CD14-positive monocyte (primary cell): Measurements from ENCODE around the gene LRRK1. TPM values are rescaled to one million over a fixed set of nuclear protein-coding genes. Genes with fewer than 3 reads are reported as not detected.

Experiments used
- DNase-seq, 3 donors: peaks; one replicate each; pipeline ENCODE4 v3.0.0-alpha.2; 2011 to 2022
- H2AFZ ChIP-seq: 2 replicates; pipeline ENCODE4 v1.6.0; 2012; ENCODE audit warnings: mild to moderate bottlenecking, low read depth, low read length, inconsistent platforms; ENCODE audit not compliant: insufficient read depth, poor library complexity, severe bottlenecking
- H3K27ac ChIP-seq, 2 donors: 1 replicate in 1 of 2; 2 replicates in 1 of 2; pipeline ENCODE4 v1.5.1; 2012 to 2013; ENCODE audit warnings: low read length in 2 of 2, control low read depth in 1 of 2, inconsistent platforms in 1 of 2, low read depth in 1 of 2, mild to moderate bottlenecking in 1 of 2
- H3K27me3 ChIP-seq, 2 donors: one replicate each; pipeline versions ENCODE4 v1.6.0 to v1.6.1; 2011 to 2013; ENCODE audit warnings: low read length in 2 of 2; ENCODE audit not compliant: control insufficient read depth in 2 of 2, insufficient read depth in 2 of 2
- H3K36me3 ChIP-seq, 2 donors: replicated peaks in 1 of 2; 1 replicate in 1 of 2; 2 replicates in 1 of 2; pipeline versions ENCODE4 v1.5.1 to v1.6.1; 2012 to 2013; ENCODE audit warnings: low read length in 2 of 2, control low read depth in 1 of 2, inconsistent platforms in 1 of 2, mild to moderate bottlenecking in 1 of 2; ENCODE audit not compliant: insufficient read depth in 2 of 2, control insufficient read depth in 1 of 2
- H3K4me1 ChIP-seq, 2 donors: 1 replicate in 1 of 2; 2 replicates in 1 of 2; pipeline versions ENCODE4 v1.5.1 to v1.6.1; 2012 to 2013; ENCODE audit warnings: low read length in 2 of 2, control low read depth in 1 of 2, inconsistent platforms in 1 of 2, mild to moderate bottlenecking in 1 of 2, moderate library complexity in 1 of 2; ENCODE audit not compliant: insufficient read depth in 2 of 2, control insufficient read depth in 1 of 2
- H3K4me2 ChIP-seq: replicated peaks from 2 replicates; pipeline ENCODE3; 2012; ENCODE audit warnings: low read length, moderate library complexity, mild to moderate bottlenecking; ENCODE audit not compliant: poor library complexity, severe bottlenecking; ENCODE audit errors: extremely low read depth
- H3K4me3 ChIP-seq, 3 experiments: fragments of 200-600 bp in 1 of 3; sonication (generic) in 1 of 3; replicated peaks in 1 of 3; 1 replicate in 2 of 3; 2 replicates in 1 of 3; pipeline ENCODE4 v1.5.1; 2011 to 2013; ENCODE audit warnings: low read length in 3 of 3, mild to moderate bottlenecking in 3 of 3, control low read depth in 2 of 3, low read depth in 2 of 3, inconsistent platforms in 1 of 3, moderate library complexity in 1 of 3
- H3K79me2 ChIP-seq: 2 replicates; pipeline ENCODE4 v1.6.0; 2012; ENCODE audit warnings: mild to moderate bottlenecking, control low read depth, inconsistent platforms, low read length, moderate library complexity; ENCODE audit not compliant: insufficient read depth
- H3K9ac ChIP-seq: 2 replicates; pipeline ENCODE4 v1.6.0; 2017; ENCODE audit warnings: low read length, mild to moderate bottlenecking; ENCODE audit not compliant: insufficient read depth, poor library complexity, severe bottlenecking
- H3K9me3 ChIP-seq, 2 donors: replicated peaks in 1 of 2; 1 replicate in 1 of 2; 2 replicates in 1 of 2; pipeline versions ENCODE4 v1.5.1 to v1.6.1; 2012 to 2013; ENCODE audit warnings: low read length in 2 of 2, control low read depth in 1 of 2; ENCODE audit not compliant: control insufficient read depth in 1 of 2, insufficient read depth in 1 of 2
- H4K20me1 ChIP-seq: 2 replicates; pipeline ENCODE4 v1.6.0; 2012; ENCODE audit warnings: mild to moderate bottlenecking, low read length, control low read depth, moderate library complexity; ENCODE audit not compliant: insufficient read depth
- H3K27ac Mint-ChIP-seq, 7 donors: one replicate each; pipeline ENCODE4 v1.8.0; 2020; ENCODE audit warnings: mild to moderate bottlenecking in 7 of 7, mixed read lengths in 7 of 7, moderate library complexity in 6 of 7, inconsistent platforms in 2 of 7
- H3K27me3 Mint-ChIP-seq, 3 donors: one replicate each; pipeline ENCODE4 v1.8.0; 2021 to 2022; ENCODE audit warnings: low read depth in 3 of 3, mild to moderate bottlenecking in 3 of 3, mixed read lengths in 3 of 3, moderate library complexity in 3 of 3, inconsistent platforms in 1 of 3
- H3K36me3 Mint-ChIP-seq, 2 donors: one replicate each; pipeline ENCODE4 v1.8.0; 2020; ENCODE audit warnings: mixed read lengths in 2 of 2, inconsistent platforms in 1 of 2, mild to moderate bottlenecking in 1 of 2
- H3K4me1 Mint-ChIP-seq: one replicate; pipeline ENCODE4 v1.8.0; 2020; ENCODE audit warnings: mild to moderate bottlenecking, mixed read lengths
- H3K4me3 Mint-ChIP-seq, 2 donors: one replicate each; pipeline ENCODE4 v1.8.0; 2020; ENCODE audit warnings: mild to moderate bottlenecking in 2 of 2, mixed read lengths in 2 of 2, moderate library complexity in 1 of 2
- H3K9me3 Mint-ChIP-seq, 7 donors: one replicate each; pipeline ENCODE4 v1.8.0; 2020 to 2022; ENCODE audit warnings: mixed read lengths in 7 of 7, mild to moderate bottlenecking in 6 of 7, moderate library complexity in 6 of 7, inconsistent platforms in 2 of 7
- CTCF ChIP-seq: fragments of 200-600 bp; IDR thresholded peaks from one replicate; pipeline ENCODE4 v1.8.0; 2022; ENCODE audit warnings: antibody characterized with exemption, mild to moderate bottlenecking
- WGBS: methylation state at CpG from one replicate; pipeline ENCODE4 v1.1.5; 2013; ENCODE audit warnings: missing lambda C conversion rate; ENCODE audit not compliant: insufficient coverage; 5-methylcytosine and 5-hydroxymethylcytosine counted together
- intact Hi-C, 2 donors: fragments of 100-400 bp; cut with micrococcal nuclease; formaldehyde crosslinking; loops; one replicate each; pipeline versions ENCODE4 v1.15.0 to v1.15.1; 2023
- polyA plus RNA-seq, 3 donors: library from polyadenylated mRNA; depleted of rRNA in 1 of 3; unstranded in 2 of 3; stranded (reverse) in 1 of 3; fragments of 300-500 nt in 2 of 3; fragments of >200 nt in 1 of 3; fragmentation: Illumina TruSeq in 2 of 3; gene quantifications; 1 replicate in 2 of 3; 2 replicates in 1 of 3; pipeline ENCODE4 v1.2.3, GENCODE V29; 2012 to 2021

LRRK1 gene
- polyA plus RNA-seq, 3 donors = 1.7 to 18.9 (median 5.4) TPM

- Histone ChIP-seq H3K79me2 (no peaks in the 10 kb centered on the region), H3K27ac (no peak overlapping the region), H3K9me3 (peaks cover 0 to 6% of the 10 kb centered on the region in 2 donors), H3K4me1 (peaks cover 7 to 15% of the 10 kb centered on the region in 2 donors), H4K20me1 (no peaks in the 10 kb centered on the region), H3K9ac (no peak overlapping the region), H3K36me3 (no peaks in the 10 kb centered on the region), H3K4me2 (no peak overlapping the region), H3K4me3 (no peak overlapping the region), H3K27me3 (peaks cover 0 to 11% of the 10 kb centered on the region in 2 donors), H2AFZ (no peak overlapping the region)
- Mint-ChIP-seq H3K4me1 (peaks cover 11% of the 10 kb centered on the region), H3K4me3 (no peak overlapping the region), H3K36me3 (peaks cover 0 to 7% of the 10 kb centered on the region in 2 donors), H3K27me3 (peaks cover 18 to 20% (median 18%) of the 10 kb centered on the region in 3 donors), H3K27ac (no peak overlapping the region), H3K9me3 (peaks cover 0 to 10% (median 8%) of the 10 kb centered on the region in 7 donors)
- no peak for TF ChIP-seq CTCF
- peak in 2 of 3 donors; percentile 6 to 17 for DNase-seq
- WGBS = 57% methylated on average over 6 of the region's 11 CpGs
- intact Hi-C loops = no loop called here
These were observed 173.2 kb downstream of the LRRK1 start for GRCh38 chr15:101092156-101092866.

- Histone ChIP-seq H2AFZ (no peak overlapping the region), H3K4me2 (no peak overlapping the region), H3K4me1 (peaks cover 3 to 11% of the 10 kb centered on the region in 2 donors), H3K79me2 (no peaks in the 10 kb centered on the region), H3K9me3 (peaks cover 0 to 6% of the 10 kb centered on the region in 2 donors), H3K9ac (no peak overlapping the region), H3K4me3 (no peak overlapping the region), H3K27ac (no peak overlapping the region), H3K36me3 (no peaks in the 10 kb centered on the region), H4K20me1 (no peaks in the 10 kb centered on the region), H3K27me3 (peaks cover 0 to 6% of the 10 kb centered on the region in 2 donors)
- peaks cover 10% of the 10 kb centered on the region for H3K4me1 Mint-ChIP-seq
- H3K4me3 Mint-ChIP-seq = no peak overlapping the region
- H3K9me3 Mint-ChIP-seq = peaks cover 0 to 10% (median 8%) of the 10 kb centered on the region in 7 donors
- DNase-seq = no peak
- WGBS = over 99% methylated on average over 12 of the region's 12 CpGs
- peaks cover 0 to 7% of the 10 kb centered on the region in 2 donors for H3K36me3 Mint-ChIP-seq
- no peak for TF ChIP-seq CTCF
- H3K27ac Mint-ChIP-seq = no peak overlapping the region
- intact Hi-C loops = no loop called here
- H3K27me3 Mint-ChIP-seq = peaks cover 14 to 18% (median 15%) of the 10 kb centered on the region in 3 donors
These were observed 173.7 kb downstream of the LRRK1 start for GRCh38 chr15:101092867-101093202.
